ENCODE results near the gene NBEAL2.

- no peak for TF ChIP-seq CTCF (IDR thresholded peaks at IDR 0.05)
- TF ChIP-seq POLR2A (IDR thresholded peaks at IDR 0.05): no peak
Observed at GRCh38 chr3:47054412-47054811, 74.9 kb downstream of the NBEAL2 start.
